Stomach (tissue), 9 donors: Measurements from ENCODE around the gene YPEL2. TPM values are rescaled to one million over a fixed set of nuclear protein-coding genes. Genes with fewer than 3 reads are reported as not detected.
A peak's percentile ranks its signal among the peaks of the same experiment; 100 is the strongest.

ENCODE experiments used
- DNase-seq, 2 donors: peaks; one replicate each; pipeline versions ENCODE4 v3.0.0 to v3.0.0-alpha.2; 2013 to 2019
- H3K27ac ChIP-seq, 5 donors: fragments of 200-600 bp in 4 of 5; sonication (generic) in 4 of 5; one replicate each; pipeline ENCODE4 v1.5.1; 2013 to 2019; ENCODE audit warnings: mild to moderate bottlenecking in 1 of 5, moderate library complexity in 1 of 5
- H3K27me3 ChIP-seq, 3 donors: fragments of 200-600 bp; sonication (generic); one replicate each; pipeline ENCODE4 v1.5.1; 2017 to 2019; ENCODE audit warnings: mixed run types in 1 of 3
- H3K36me3 ChIP-seq, 4 donors: fragments of 200-600 bp; sonication (generic); 1 replicate in 3 of 4; 2 replicates in 1 of 4; pipeline ENCODE4 v1.5.1; 2016 to 2019
- H3K4me1 ChIP-seq, 4 donors: fragments of 200-600 bp; sonication (generic); one replicate each; pipeline ENCODE4 v1.5.1; 2016 to 2019
- H3K4me3 ChIP-seq, 4 donors: fragments of 200-600 bp; sonication (generic) in 3 of 4; one replicate each; pipeline ENCODE4 v1.5.1; 2016 to 2019; ENCODE audit warnings: mild to moderate bottlenecking in 1 of 4
- H3K9me3 ChIP-seq, 4 donors: fragments of 200-600 bp; sonication (generic); one replicate each; pipeline ENCODE4 v1.5.1; 2016 to 2019
- EP300 ChIP-seq: sonication (generic); formaldehyde crosslinking; IDR thresholded peaks from one replicate; pipeline ENCODE4 v1.6.1; 2017; ENCODE audit warnings: antibody characterized with exemption
- POLR2A ChIP-seq, 4 donors: fragments of 450-650 bp; IDR thresholded peaks; one replicate each; pipeline ENCODE4 v1.6.1; 2016; ENCODE audit warnings: antibody characterized with exemption in 4 of 4, control low read depth in 2 of 4, mild to moderate bottlenecking in 1 of 4, moderate library complexity in 1 of 4
- POLR2AphosphoS5 ChIP-seq, 3 donors: sonication (generic); formaldehyde crosslinking; IDR thresholded peaks; one replicate each; pipeline ENCODE4 v1.6.1; 2016; ENCODE audit warnings: antibody characterized with exemption in 3 of 3
- WGBS, 5 donors: extraction: QIAGEN DNeasy Blood & Tissue Kit in 3 of 5; methylation state at CpG; one replicate each; pipeline versions ENCODE4 v1.1.5 to v1.1.7; 2013 to 2018; 5-methylcytosine and 5-hydroxymethylcytosine counted together
- intact Hi-C: fragments of 100-400 bp; cut with DNase I; formaldehyde crosslinking; loops from one replicate; pipeline ENCODE4 v1.15.1; 2023; ENCODE audit warnings: low total_unique reads
- polyA plus RNA-seq, 3 donors: library from polyadenylated mRNA; stranded (reverse); fragments of 200-250 nt; gene quantifications; one replicate each; pipeline ENCODE4 v1.2.3, GENCODE V29; 2013
- total RNA-seq, 5 donors: library from RNA; depleted of rRNA; stranded (reverse); fragments of >200 nt; gene quantifications; one replicate each; pipeline versions ENCODE4 v1.1.0 to v1.2.3, GENCODE V29; 2014 to 2016
- TF ChIP-seq, protein P1 (sequence below), 7 experiments: fragments of 450-650 bp in 4 of 7; fragments of 200-600 bp in 3 of 7; sonication (generic) in 3 of 7; IDR thresholded peaks; one replicate each; pipeline ENCODE4 v1.5.1; 2016 to 2019; ENCODE audit warnings: antibody characterized with exemption in 7 of 7, control low read depth in 2 of 7, mild to moderate bottlenecking in 1 of 7
- donor health status: healthy with polysubstance abuse.
- donor health status: Bipolar disorder and iron deficiency.
- donor health status: healthy.

The YPEL2 gene
- total and polyA plus RNA-seq, 8 donors: 4.4 to 60.8 (median 24.7) TPM

DNA sequence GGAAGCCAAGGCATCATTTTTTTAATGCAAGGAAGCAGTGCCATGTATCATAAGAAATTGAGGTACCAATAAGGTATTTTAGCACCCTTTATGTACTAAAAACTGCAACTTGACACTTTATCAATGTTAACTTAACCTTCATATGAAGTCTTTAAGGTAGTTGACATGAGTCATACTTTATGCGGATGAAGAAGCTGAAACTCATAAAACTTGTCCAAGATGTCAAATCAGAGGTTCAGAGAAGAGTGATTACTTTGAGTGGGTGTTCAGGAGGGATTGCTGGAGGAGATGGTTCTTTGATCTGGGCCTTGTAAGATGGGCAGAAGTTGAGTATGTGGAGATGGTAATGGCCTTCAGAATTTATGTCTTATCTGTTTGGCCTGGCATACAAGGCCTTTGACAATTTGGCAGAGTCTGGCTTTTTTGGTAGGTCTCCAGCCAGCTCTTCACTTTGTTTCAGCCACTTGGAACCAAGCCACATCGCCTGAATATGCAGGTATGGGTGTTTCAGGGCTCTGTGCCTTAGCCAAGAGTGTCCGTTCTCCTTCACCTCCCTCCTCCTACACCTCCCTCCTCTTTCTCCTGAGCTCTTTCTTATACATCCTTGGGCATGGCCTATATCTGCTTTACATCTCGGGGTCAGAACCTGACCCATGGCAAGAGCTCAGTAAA is 23.7 kb downstream of the YPEL2 start:
- no peaks in the 10 kb centered on the region for H3K27me3 ChIP-seq
- DNase-seq: no peak
- H3K4me1 ChIP-seq: peaks cover 24 to 95% (median 65%) of the 10 kb centered on the region in 4 donors
- H3K9me3 ChIP-seq: no peaks in the 10 kb centered on the region
- intact Hi-C loops: no loop called here
- WGBS, 5 donors: 59 to 73% (median 69%) methylated on average over 4 of the region's 4 CpGs
- peak overlapping the region in 4 of 5 donors; percentile 2 to 55 (median 12) for H3K27ac ChIP-seq
- no peak overlapping the region for H3K4me3 ChIP-seq
- peaks cover 0 to 41% (median 32%) of the 10 kb centered on the region in 4 donors for H3K36me3 ChIP-seq
- TF ChIP-seq, protein P1, sequence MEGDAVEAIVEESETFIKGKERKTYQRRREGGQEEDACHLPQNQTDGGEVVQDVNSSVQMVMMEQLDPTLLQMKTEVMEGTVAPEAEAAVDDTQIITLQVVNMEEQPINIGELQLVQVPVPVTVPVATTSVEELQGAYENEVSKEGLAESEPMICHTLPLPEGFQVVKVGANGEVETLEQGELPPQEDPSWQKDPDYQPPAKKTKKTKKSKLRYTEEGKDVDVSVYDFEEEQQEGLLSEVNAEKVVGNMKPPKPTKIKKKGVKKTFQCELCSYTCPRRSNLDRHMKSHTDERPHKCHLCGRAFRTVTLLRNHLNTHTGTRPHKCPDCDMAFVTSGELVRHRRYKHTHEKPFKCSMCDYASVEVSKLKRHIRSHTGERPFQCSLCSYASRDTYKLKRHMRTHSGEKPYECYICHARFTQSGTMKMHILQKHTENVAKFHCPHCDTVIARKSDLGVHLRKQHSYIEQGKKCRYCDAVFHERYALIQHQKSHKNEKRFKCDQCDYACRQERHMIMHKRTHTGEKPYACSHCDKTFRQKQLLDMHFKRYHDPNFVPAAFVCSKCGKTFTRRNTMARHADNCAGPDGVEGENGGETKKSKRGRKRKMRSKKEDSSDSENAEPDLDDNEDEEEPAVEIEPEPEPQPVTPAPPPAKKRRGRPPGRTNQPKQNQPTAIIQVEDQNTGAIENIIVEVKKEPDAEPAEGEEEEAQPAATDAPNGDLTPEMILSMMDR (IDR thresholded peaks at IDR 0.05): no peak
- TF ChIP-seq POLR2A (IDR thresholded peaks at IDR 0.05): no peak
- TF ChIP-seq POLR2AphosphoS5 (IDR thresholded peaks at IDR 0.05): no peak
- no peak for TF ChIP-seq EP300

DNA sequence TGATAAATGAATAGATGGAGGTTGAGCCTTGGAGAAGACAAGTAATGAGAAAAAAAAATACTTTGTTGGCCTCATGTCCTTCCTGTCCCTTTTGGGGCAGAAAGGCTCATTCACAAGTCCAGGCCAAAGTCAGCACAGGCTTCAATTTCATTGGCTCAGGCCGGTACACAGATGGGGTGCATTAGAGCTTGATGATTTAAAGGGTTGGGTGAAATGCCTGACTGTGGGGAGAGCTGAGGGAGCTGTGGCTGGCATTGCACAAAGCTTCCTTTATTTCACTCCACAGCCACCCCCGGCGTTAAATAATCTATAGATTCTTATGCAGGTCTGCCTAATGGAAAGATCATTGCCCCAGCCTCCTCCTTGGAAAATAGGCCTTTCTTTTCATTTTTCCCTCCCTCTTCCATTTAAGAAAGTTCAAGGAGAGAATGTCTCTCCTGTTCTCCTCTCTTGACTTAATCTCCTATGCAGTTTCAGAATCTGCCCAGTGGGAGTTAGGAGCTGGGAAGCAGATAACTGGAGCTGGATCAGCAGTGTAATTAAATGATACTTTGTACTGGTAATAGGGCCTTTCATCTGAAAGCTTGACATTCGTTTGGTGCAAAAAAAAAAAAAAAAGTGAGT is 24.4 kb downstream of the YPEL2 start:
- 47 to 61% (median 52%) methylated on average over 4 of the region's 4 CpGs for WGBS, 5 donors

GRCh38 chr17:59356543-59357218 is 25.2 kb downstream of the YPEL2 start:
- Histone ChIP-seq H3K27ac (peak overlapping the region in 3 of 5 donors; percentile 16 to 63 (median 46)), H3K4me3 (no peak overlapping the region), H3K9me3 (no peaks in the 10 kb centered on the region), H3K36me3 (peaks cover 0 to 51% (median 32%) of the 10 kb centered on the region in 4 donors), H3K27me3 (no peaks in the 10 kb centered on the region), H3K4me1 (peaks cover 36 to 98% (median 72%) of the 10 kb centered on the region in 4 donors)
- no peak for DNase-seq
- intact Hi-C loops: no loop called here
- 63 to 82% (median 74%) methylated on average over 2 of the region's 2 CpGs for WGBS, 5 donors
- TF ChIP-seq, protein P1 (IDR thresholded peaks at IDR 0.05): no peak
- TF ChIP-seq EP300 (no peak), POLR2AphosphoS5 (IDR thresholded peaks at IDR 0.05) (no peak), POLR2A (IDR thresholded peaks at IDR 0.05) (no peak)

More for the DNA sequence above, 24.4 kb downstream of the YPEL2 start:
- Histone ChIP-seq H3K4me1 (peaks cover 27 to 95% (median 68%) of the 10 kb centered on the region in 4 donors), H3K27ac (peak overlapping the region in 4 of 5 donors; percentile 2 to 43 (median 12)), H3K27me3 (no peaks in the 10 kb centered on the region), H3K36me3 (peaks cover 0 to 47% (median 32%) of the 10 kb centered on the region in 4 donors), H3K9me3 (no peaks in the 10 kb centered on the region), H3K4me3 (no peak overlapping the region)
- peak in 1 of 2 donors; percentile 39 for DNase-seq
- intact Hi-C loops: no loop called here
- TF ChIP-seq POLR2A (IDR thresholded peaks at IDR 0.05): no peak
- TF ChIP-seq, protein P1 (IDR thresholded peaks at IDR 0.05): no peak
- no peak for TF ChIP-seq EP300
- no peak for TF ChIP-seq POLR2AphosphoS5 (IDR thresholded peaks at IDR 0.05)

DNA sequence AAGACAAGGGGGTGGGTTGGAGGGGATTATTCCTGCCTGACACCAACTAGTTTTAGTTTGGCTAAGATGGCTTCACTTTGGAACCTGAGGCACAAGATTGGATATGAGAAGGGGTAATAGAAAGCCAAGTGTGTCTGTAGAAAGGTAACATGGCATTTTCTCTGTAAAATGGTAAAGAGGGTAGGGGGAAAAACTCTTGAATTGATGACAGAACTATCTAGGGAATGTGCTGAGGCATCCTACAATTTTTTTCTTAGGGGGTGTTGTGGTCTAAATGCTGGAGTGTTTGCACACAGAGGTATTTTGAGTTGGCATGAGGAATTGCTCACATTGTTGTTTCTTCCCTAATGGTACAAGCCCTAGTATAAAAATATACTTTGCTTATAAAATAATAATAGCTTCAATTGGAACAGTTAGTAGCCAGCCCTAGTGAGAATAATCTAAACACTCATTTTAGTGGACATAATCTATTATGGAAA is 25.8 kb downstream of the YPEL2 start:
- peak overlapping the region in 4 of 5 donors; percentile 12 to 63 (median 31) for H3K27ac ChIP-seq

More for the DNA sequence above, 25.8 kb downstream of the YPEL2 start:
- TF ChIP-seq EP300 (no peak), POLR2A (IDR thresholded peaks at IDR 0.05) (no peak), POLR2AphosphoS5 (IDR thresholded peaks at IDR 0.05) (no peak)
- TF ChIP-seq, protein P1 (IDR thresholded peaks at IDR 0.05): no peak
- Histone ChIP-seq H3K36me3 (peaks cover 0 to 51% (median 32%) of the 10 kb centered on the region in 4 donors), H3K4me1 (peaks cover 41 to 98% (median 75%) of the 10 kb centered on the region in 4 donors), H3K4me3 (no peak overlapping the region), H3K27me3 (no peaks in the 10 kb centered on the region), H3K9me3 (no peaks in the 10 kb centered on the region)
- no peak for DNase-seq
- intact Hi-C loops: no loop called here
